Mesenchymal stem cell (in vitro differentiated cells and primary cell): ENCODE measurements around the gene SF3B6.
"Not testable (repeated sequence)": the region's sequence is repeated elsewhere in the genome, so short reads cannot be mapped to it uniquely, and the experiment has no call there.

Experiments
- DNase-seq: peaks from one replicate; pipeline ENCODE4 v3.0.0-alpha.2; 2013
- H2AFZ ChIP-seq: one replicate; pipeline ENCODE4 v1.6.1; 2013; ENCODE audit warnings: low read depth, mild to moderate bottlenecking, control low read depth, inconsistent platforms, low read length, moderate library complexity
- H2AK5ac ChIP-seq: 2 replicates; pipeline ENCODE4 v1.6.1; 2013; ENCODE audit warnings: low read length, moderate library complexity, mild to moderate bottlenecking, inconsistent platforms; ENCODE audit not compliant: severe bottlenecking
- H2BK120ac ChIP-seq: one replicate; pipeline ENCODE4 v1.6.1; 2013; ENCODE audit warnings: low read depth, mild to moderate bottlenecking, inconsistent platforms, low read length, moderate library complexity
- H2BK12ac ChIP-seq, 2 experiments: one replicate each; pipeline ENCODE4 v1.6.1; 2013; ENCODE audit warnings: inconsistent platforms in 2 of 2, low read length in 2 of 2, mild to moderate bottlenecking in 2 of 2, moderate library complexity in 2 of 2, control low read depth in 1 of 2
- H2BK15ac ChIP-seq: one replicate; pipeline ENCODE4 v1.6.1; 2013; ENCODE audit warnings: mild to moderate bottlenecking, low read depth, inconsistent platforms; ENCODE audit not compliant: poor library complexity, severe bottlenecking
- H2BK5ac ChIP-seq: 2 replicates; pipeline ENCODE4 v1.6.1; 2013; ENCODE audit warnings: low read depth, mild to moderate bottlenecking, low read length, control low read depth, inconsistent platforms; ENCODE audit not compliant: poor library complexity, severe bottlenecking
- H3K14ac ChIP-seq, 2 experiments: one replicate each; pipeline ENCODE4 v1.6.1; 2013; ENCODE audit warnings: inconsistent platforms in 2 of 2, low read length in 2 of 2, control low read depth in 1 of 2, mild to moderate bottlenecking in 1 of 2, moderate library complexity in 1 of 2
- H3K18ac ChIP-seq, 2 experiments: one replicate each; pipeline ENCODE4 v1.6.1; 2013; ENCODE audit warnings: inconsistent platforms in 2 of 2, low read length in 2 of 2, control low read depth in 1 of 2, low read depth in 1 of 2, mild to moderate bottlenecking in 1 of 2
- H3K23ac ChIP-seq, 2 experiments: one replicate each; pipeline ENCODE4 v1.6.1; 2013; ENCODE audit warnings: inconsistent platforms in 2 of 2, low read length in 2 of 2, mild to moderate bottlenecking in 2 of 2, moderate library complexity in 2 of 2, control low read depth in 1 of 2
- H3K27ac ChIP-seq: 2 replicates; pipeline ENCODE4 v1.5.1; 2013; ENCODE audit warnings: mild to moderate bottlenecking, moderate library complexity, low read length, control low read depth, inconsistent platforms; ENCODE audit not compliant: poor library complexity, severe bottlenecking
- H3K27me3 ChIP-seq, 2 experiments: 2 replicates each; pipeline versions ENCODE4 v1.6.1 to v1.7.0; 2013; ENCODE audit warnings: low read length in 2 of 2, mild to moderate bottlenecking in 2 of 2, moderate library complexity in 2 of 2, control low read depth in 1 of 2, inconsistent platforms in 1 of 2; ENCODE audit not compliant: control insufficient read depth in 1 of 2, insufficient read depth in 1 of 2
- H3K36me3 ChIP-seq, 2 experiments: 2 replicates each; pipeline versions ENCODE4 v1.6.1 to v1.7.0; 2013; ENCODE audit warnings: low read length in 2 of 2, control low read depth in 1 of 2, inconsistent platforms in 1 of 2, low read depth in 1 of 2, mild to moderate bottlenecking in 1 of 2; ENCODE audit not compliant: insufficient read depth in 2 of 2, control insufficient read depth in 1 of 2
- H3K4ac ChIP-seq, 2 experiments: one replicate each; pipeline ENCODE4 v1.6.1; 2013; ENCODE audit warnings: inconsistent platforms in 2 of 2, low read length in 2 of 2, mild to moderate bottlenecking in 2 of 2, moderate library complexity in 2 of 2, control low read depth in 1 of 2, low read depth in 1 of 2
- H3K4me1 ChIP-seq: 2 replicates; pipeline ENCODE4 v1.6.1; 2013; ENCODE audit warnings: low read depth, low read length, control low read depth; ENCODE audit not compliant: control insufficient read depth, insufficient read depth
- H3K4me2 ChIP-seq: 2 replicates; pipeline ENCODE4 v1.6.1; 2013; ENCODE audit warnings: low read length, mild to moderate bottlenecking, inconsistent platforms; ENCODE audit not compliant: poor library complexity, severe bottlenecking
- H3K4me3 ChIP-seq, 2 experiments: 2 replicates each; pipeline versions ENCODE4 v1.5.1 to v1.7.0; 2013; ENCODE audit warnings: low read length in 2 of 2, mild to moderate bottlenecking in 2 of 2, control low read depth in 1 of 2, low read depth in 1 of 2; ENCODE audit not compliant: insufficient read depth in 1 of 2
- H3K79me1 ChIP-seq: replicated peaks from 2 replicates; pipeline ENCODE4 v1.6.1; 2013; ENCODE audit warnings: mild to moderate bottlenecking, control low read depth, low read length, inconsistent platforms; ENCODE audit not compliant: poor library complexity, severe bottlenecking
- H3K9ac ChIP-seq: 2 replicates; pipeline ENCODE4 v1.7.0; 2013; ENCODE audit warnings: mild to moderate bottlenecking, low read length, moderate library complexity
- H3K9me3 ChIP-seq: 2 replicates; pipeline ENCODE4 v1.7.0; 2013; ENCODE audit warnings: mild to moderate bottlenecking, low read length; ENCODE audit not compliant: control insufficient read depth
- H4K8ac ChIP-seq: one replicate; pipeline ENCODE4 v1.6.1; 2013; ENCODE audit warnings: inconsistent platforms, mild to moderate bottlenecking, low read length, moderate library complexity
- H4K91ac ChIP-seq: one replicate; pipeline ENCODE4 v1.6.1; 2013; ENCODE audit warnings: mild to moderate bottlenecking, low read length, inconsistent platforms
- WGBS: methylation state at CpG from one replicate; pipeline ENCODE4 v1.1.7; 2013; ENCODE audit warnings: mixed read lengths; 5-methylcytosine and 5-hydroxymethylcytosine counted together

SF3B6 gene

DNA sequence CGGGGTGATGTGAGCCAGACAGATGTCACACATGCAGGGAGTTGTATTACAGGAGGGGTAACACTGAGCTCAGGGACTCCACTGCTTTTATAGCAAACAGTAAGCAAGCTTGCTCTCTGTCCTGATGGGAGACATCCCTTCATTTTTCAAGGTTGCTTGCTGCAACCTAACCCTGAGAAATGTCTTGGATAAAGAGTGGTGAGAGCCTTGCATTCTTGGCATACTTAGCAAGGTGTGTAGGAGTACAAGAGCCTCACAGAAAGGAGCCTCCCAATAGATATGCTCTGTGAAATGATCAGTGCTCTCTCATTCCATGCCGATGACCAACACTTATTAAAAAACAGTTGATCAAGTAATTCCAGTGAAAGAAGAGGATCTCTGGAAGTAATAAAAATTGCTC lies 38.9 kb upstream of the SF3B6 start:
- no peak overlapping the region for H4K8ac ChIP-seq
- H3K27me3 ChIP-seq, result no peaks in the 10 kb centered on the region
- no peak overlapping the region for H2BK12ac ChIP-seq
- no peak overlapping the region for H2BK120ac ChIP-seq
- H2BK5ac ChIP-seq, result no peak overlapping the region
- no peak overlapping the region for H4K91ac ChIP-seq
- H3K9ac ChIP-seq, result no peak overlapping the region
- H3K4ac ChIP-seq, result no peak overlapping the region
- H3K4me1 ChIP-seq, result peaks cover 3% of the 10 kb centered on the region
- no peak overlapping the region for H2AFZ ChIP-seq
- peaks cover 13% of the 10 kb centered on the region for H3K9me3 ChIP-seq
- no peak overlapping the region for H3K23ac ChIP-seq
- H3K18ac ChIP-seq, result no peak overlapping the region
- H3K4me3 ChIP-seq, result no peak overlapping the region
- no peak overlapping the region for H2BK15ac ChIP-seq
- no peak overlapping the region for H3K14ac ChIP-seq
- no peak overlapping the region for H3K4me2 ChIP-seq
- peaks cover 0 to 7% of the 10 kb centered on the region in 2 experiments for H3K36me3 ChIP-seq
- no peak for DNase-seq
- no CpG with 5 or more reads among the region's 2 CpGs for WGBS
- no peak overlapping the region for H2AK5ac ChIP-seq
- H3K79me1 ChIP-seq, result no peaks in the 10 kb centered on the region
- H3K27ac ChIP-seq, result peak overlapping the region; percentile 2

- Histone ChIP-seq H3K27me3 (no peaks in the 10 kb centered on the region), H3K4me3 (no peak overlapping the region), H4K8ac (no peak overlapping the region), H3K4me2 (no peak overlapping the region), H3K4ac (no peak overlapping the region), H3K18ac (no peak overlapping the region), H3K27ac (peak overlapping the region; percentile 32), H2AK5ac (no peak overlapping the region), H3K9ac (no peak overlapping the region), H3K36me3 (peaks cover 0 to 7% of the 10 kb centered on the region in 2 experiments), H4K91ac (no peak overlapping the region), H3K14ac (no peak overlapping the region), H3K4me1 (peaks cover 3% of the 10 kb centered on the region), H3K79me1 (no peaks in the 10 kb centered on the region), H2BK15ac (no peak overlapping the region), H2BK5ac (no peak overlapping the region), H3K23ac (no peak overlapping the region), H2AFZ (no peak overlapping the region), H2BK120ac (no peak overlapping the region), H2BK12ac (no peak overlapping the region), H3K9me3 (peaks cover 18% of the 10 kb centered on the region)
- DNase-seq, result peak; percentile 13
- WGBS, result 46% methylated on average over 2 of the region's 2 CpGs
These were observed 35.3 kb upstream of the SF3B6 start for GRCh38 chr2:24111407-24111901.

DNA sequence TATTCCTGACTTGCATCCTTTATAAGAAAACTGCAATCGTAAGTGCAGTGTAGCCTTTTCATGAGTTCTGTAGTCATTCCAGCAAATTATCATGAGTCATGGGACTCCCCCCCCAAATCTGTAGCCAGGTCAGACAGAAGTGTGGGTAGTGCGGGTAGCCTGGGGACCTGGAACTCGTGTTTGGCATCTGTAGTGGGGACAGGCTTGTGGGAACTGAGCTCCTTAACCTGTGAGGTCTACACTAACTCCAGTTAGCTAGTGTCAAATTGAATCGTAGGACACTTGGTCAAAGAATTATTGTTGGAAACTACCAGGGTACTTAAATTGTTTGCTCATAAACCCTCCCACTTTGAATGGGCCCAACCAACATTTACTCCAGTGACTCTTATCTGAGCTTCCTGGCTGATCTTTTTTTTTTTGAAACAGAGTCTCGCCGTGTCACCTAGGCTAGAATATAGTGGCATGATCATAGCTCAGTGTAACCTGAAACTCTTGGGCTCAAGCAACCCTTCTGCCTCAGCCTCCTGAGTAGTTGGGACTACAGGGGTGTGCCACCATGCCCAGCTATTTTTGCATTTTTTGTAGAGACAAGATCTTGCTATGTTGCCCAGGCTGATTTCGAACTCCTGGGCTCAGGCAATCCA lies 34.7 kb upstream of the SF3B6 start:
- Histone ChIP-seq H2BK120ac (no peak overlapping the region), H2BK15ac (no peak overlapping the region), H3K18ac (no peak overlapping the region), H3K9me3 (peaks cover 18% of the 10 kb centered on the region), H3K4me1 (peaks cover 3% of the 10 kb centered on the region), H3K9ac (no peak overlapping the region), H4K91ac (no peak overlapping the region), H3K4me2 (no peak overlapping the region), H3K23ac (no peak overlapping the region), H3K4ac (no peak overlapping the region), H3K27ac (no peak overlapping the region), H2BK5ac (no peak overlapping the region), H2AFZ (no peak overlapping the region), H3K27me3 (no peaks in the 10 kb centered on the region), H4K8ac (no peak overlapping the region), H2BK12ac (no peak overlapping the region), H3K4me3 (no peak overlapping the region), H3K36me3 (peaks cover 0 to 7% of the 10 kb centered on the region in 2 experiments), H2AK5ac (no peak overlapping the region), H3K14ac (no peak overlapping the region), H3K79me1 (no peaks in the 10 kb centered on the region)
- 84% methylated on average over 7 of the region's 7 CpGs for WGBS
- no peak for DNase-seq

DNA sequence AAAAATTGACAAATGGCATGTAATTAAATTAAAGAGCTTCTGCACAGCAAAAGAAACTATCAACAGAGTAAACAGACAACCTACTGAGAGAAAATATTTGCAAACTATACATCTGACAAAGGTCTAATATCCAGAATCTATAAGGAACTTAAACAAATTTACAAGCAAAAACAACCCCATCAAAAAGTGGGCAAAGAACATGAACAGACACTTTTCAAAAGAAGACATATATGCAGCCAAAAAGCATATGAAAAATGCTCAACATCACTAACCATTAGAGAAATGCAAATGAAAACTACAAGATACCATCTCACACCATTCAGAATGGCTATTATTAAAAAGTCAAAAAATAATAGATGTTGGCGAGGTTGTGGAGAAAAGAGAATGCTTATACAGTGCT lies 33.3 kb upstream of the SF3B6 start:
- not testable (repeated sequence) for H3K9ac ChIP-seq, H3K14ac ChIP-seq, H3K4me2 ChIP-seq, H2BK120ac ChIP-seq, H3K9me3 ChIP-seq, H3K27ac ChIP-seq, H4K8ac ChIP-seq, H2AK5ac ChIP-seq, H2AFZ ChIP-seq, H2BK15ac ChIP-seq, H3K4ac ChIP-seq, H2BK12ac ChIP-seq, H3K36me3 ChIP-seq, DNase-seq, H3K79me1 ChIP-seq, H3K23ac ChIP-seq, H3K4me3 ChIP-seq, H4K91ac ChIP-seq, H3K27me3 ChIP-seq, H2BK5ac ChIP-seq, H3K18ac ChIP-seq, H3K4me1 ChIP-seq
- WGBS, result no CpG with 5 or more reads among the region's 1 CpG
